GM21576 (cell line): ENCODE data around the gene IGFL3.
"Not testable (repeated sequence)": the region's sequence is repeated elsewhere in the genome, so short reads cannot be mapped to it uniquely, and the experiment has no call there.

Experiments
- ATAC-seq: cut with Tn5 transposase; IDR thresholded peaks from one replicate; pipeline ENCODE4 v1.9.1; 2021; ENCODE audit warnings: mild to moderate bottlenecking, moderate library complexity; ENCODE audit not compliant: unreplicated experiment

IGFL3 gene

GRCh38 chr19:46126086-46126580 is 1.6 kb upstream of the IGFL3 start:
- no peak for ATAC-seq

- no peak for ATAC-seq
These were observed 959 bp upstream of the IGFL3 start for GRCh38 chr19:46125447-46125846.

DNA sequence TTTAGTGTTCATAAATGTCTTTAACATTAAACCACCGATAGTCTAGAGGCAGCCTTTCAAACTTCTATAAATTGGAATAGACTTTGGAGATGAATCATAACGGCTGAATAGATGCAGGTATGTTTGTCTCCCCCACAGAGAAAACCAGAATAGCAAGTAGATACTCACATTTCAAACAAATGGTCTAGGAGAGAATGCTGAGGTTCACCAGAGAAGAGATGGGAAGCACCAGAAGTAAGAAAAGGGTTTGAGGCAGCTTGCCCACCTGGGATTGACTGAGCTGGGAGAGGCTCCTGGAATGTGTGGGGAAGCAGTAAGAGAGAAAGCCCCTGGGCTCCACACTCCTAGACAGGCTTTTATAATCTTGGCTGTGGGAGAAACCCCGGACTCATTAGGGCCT is 6.4 kb downstream of the IGFL3 start:
- no peak for ATAC-seq

- ATAC-seq, result no peak
These were observed 8.4 kb downstream of the IGFL3 start for GRCh38 chr19:46116121-46116520.

DNA sequence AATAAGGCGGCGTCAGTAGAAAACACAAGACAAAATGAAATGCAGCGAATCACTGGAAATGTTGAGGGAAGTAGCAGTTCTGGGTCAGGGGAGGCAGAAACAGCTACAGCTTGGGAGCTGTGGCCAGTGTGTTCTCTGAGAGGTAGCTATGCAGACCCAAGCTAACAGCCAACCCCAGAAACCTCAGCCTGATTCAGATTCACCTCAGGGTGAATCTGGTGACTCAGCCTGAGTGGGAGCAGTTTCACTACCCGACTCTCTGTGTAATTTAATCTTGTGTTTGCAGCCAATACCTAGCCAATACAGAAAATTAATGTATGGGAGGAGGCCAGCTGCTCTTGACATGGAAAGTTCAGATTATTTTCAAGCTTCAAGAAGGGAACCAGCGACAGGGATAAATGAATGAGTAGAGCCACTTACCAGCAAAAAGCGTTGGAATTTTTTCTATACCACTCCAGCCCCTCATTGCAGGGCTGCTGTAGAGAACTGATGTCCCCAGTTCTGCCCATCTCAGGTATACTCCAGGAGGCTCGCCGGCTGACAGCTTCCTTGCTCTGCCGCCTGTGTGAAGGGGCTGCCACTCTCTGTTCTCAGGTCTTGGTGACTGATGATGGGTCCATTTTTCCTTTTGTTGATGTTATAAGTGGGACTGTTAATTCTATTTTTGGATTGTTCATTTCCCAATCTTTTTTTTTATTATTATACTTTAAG is 8.9 kb downstream of the IGFL3 start:
- no peak for ATAC-seq

GRCh38 chr19:46113726-46114125 is 10.8 kb downstream of the IGFL3 start:
- ATAC-seq, result no peak

DNA sequence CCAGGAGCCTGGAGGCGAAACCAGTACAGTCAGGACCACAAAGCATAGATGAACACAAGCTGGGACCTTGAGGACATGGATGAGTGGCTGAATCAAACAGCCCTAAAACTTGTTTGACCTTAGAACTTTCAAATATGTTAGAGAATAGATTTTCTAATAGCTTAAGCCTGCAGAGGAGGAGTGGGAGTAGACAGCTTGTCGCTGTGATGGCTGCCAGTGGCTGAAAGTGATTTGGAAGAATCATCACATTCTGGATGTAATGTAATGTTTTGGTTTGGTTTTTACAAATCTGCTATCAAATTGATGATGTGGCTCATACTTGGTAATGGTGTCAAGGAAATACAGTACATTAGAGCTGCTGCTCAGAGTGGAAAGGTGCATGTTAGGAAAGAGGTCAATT is 12.0 kb downstream of the IGFL3 start:
- no peak for ATAC-seq

DNA sequence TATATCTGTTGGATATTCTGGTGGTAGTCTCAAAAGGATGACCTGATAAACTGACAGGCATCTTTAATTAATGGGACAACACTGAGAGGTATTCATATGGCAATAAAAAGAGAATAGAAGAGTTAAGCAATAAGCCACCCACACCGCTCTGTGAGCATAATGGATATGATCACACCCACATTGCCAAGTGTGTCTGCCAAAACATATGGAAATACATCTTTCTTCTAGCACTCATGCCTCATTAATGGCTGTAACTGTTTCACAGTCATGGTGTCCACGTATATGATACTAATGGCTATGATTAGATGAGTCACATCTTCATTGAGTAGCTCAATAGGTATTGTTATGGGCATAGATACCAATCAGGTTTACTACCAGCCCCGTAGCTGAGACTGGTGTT is 13.1 kb downstream of the IGFL3 start:
- ATAC-seq, result no peak

GRCh38 chr19:46109876-46110275 is 14.6 kb downstream of the IGFL3 start:
- ATAC-seq, result no peak

- no peak for ATAC-seq
These were observed 17.1 kb downstream of the IGFL3 start for GRCh38 chr19:46107371-46107770.

GRCh38 chr19:46102333-46102732 is 22.2 kb downstream of the IGFL3 start:
- ATAC-seq, result not testable (repeated sequence)

DNA sequence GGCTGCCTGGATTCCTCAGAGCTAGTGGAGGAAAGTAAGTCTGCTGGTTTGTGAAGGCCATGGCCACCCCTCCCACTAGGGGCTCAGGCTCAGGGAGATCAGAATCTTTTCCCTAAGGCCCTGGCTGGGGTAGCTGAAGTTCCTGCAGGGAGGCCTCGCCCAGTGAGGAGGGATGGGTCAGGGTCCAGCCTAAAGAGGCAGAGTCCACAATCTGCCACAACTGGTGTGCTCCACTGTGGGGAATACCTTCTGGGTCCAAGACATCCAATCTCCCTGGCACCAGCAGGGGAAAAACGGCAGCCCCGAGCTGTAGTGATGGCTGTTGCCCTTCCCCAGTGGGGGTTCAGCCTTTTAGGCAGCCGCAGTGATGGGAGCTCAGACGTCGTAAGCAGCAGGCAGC is 23.2 kb downstream of the IGFL3 start:
- no peak for ATAC-seq

- ATAC-seq, result no peak
These were observed 24.1 kb downstream of the IGFL3 start for GRCh38 chr19:46100344-46100743.

GRCh38 chr19:46090444-46090843 is 34.0 kb downstream of the IGFL3 start:
- no peak for ATAC-seq

DNA sequence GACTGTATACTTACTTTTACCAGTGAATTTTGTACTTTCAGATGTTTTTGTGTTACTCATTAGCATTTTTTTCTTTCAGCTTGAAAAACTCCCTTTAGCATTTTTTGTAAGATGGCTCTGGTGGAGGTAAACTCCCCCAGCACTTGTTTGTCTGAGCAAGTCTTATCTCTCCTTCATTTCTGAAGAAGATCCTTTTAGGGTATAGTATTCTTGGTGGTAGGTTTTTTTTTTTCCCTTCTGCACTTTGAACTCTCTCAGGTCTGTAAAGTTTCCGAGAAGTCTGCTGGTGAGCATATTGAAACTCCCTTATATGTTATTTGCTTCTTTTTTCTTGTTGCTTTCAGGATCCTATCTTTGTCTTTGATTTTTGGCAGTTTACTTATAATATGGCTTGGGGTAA is 35.1 kb downstream of the IGFL3 start:
- ATAC-seq, result no peak

- ATAC-seq, result no peak
These were observed 36.4 kb downstream of the IGFL3 start for GRCh38 chr19:46088101-46088500.

DNA sequence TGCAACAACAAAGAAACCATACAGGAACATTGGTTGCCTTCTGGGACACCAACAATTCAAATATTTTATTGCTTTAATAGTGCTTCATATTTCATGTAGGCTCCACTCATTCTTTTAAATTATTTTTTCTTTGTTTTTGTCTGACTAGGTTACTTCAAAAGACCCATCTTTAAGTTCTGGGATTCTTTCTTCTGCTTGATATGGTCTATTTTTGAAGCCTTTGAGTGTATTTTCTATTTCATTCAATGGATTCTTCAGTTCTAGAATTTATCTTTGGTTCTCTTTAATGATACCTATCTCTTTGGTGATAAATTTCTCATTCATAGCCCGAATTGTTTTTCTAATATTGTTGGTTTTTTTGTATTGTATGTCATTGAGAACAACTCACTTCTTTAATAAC is 38.6 kb downstream of the IGFL3 start:
- no peak for ATAC-seq

- ATAC-seq, result no peak
These were observed 41.8 kb downstream of the IGFL3 start for GRCh38 chr19:46082728-46083050.

GRCh38 chr19:46081928-46082727 is 42.4 kb downstream of the IGFL3 start:
- no peak for ATAC-seq

DNA sequence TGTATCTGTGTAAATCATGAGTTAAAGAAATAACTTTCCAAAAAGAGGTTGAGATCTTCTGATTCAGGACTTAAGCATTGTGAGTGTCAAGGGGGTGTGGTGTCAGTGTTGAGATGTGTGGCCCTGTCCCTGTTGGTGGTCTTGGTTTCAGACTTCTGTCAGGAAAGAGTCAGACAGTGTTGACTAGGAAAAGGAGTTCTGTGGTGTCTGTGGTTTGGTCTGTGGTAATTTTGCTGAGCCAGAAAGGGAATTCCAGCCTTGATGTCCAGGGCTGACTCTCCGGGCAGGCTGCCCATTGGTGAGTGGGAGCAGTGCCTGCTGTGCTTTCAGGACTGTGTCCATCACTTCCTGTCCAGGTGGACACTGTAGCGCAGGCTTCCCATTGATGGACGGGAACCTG is 43.9 kb downstream of the IGFL3 start:
- no peak for ATAC-seq

GRCh38 chr19:46079576-46079975 is 44.9 kb downstream of the IGFL3 start:
- no peak for ATAC-seq

DNA sequence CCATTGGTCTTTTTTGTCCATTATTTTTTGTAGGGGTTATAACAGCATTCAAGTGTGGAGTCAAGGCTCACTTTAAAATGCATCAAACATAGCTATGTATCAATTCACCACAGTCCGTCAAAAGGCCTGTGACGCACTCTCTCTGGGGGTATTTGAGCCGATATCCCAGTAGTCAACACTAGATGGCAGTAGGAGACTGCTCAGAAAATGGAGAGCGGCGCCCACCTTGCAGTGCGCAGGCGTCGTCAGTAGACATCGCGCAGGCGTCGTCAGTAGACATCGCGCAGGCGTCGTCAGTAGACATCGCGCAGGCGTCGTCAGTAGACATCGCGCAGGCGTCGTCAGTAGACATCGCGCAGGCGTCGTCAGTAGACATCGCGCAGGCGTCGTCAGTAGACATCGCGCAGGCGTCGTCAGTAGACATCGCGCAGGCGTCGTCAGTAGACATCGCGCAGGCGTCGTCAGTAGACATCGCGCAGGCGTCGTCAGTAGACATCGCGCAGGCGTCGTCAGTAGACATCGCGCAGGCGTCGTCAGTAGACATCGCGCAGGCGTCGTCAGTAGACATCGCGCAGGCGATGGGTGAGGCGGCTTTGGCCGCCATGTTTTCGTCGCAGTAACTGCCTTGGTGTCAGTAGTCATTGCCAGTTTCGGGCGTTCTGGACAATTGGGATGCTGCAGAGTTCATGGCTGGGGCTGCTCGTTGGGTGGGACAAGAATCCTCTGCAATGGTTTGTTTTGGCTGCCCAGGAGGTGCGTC is 45.7 kb downstream of the IGFL3 start:
- ATAC-seq, result not testable (repeated sequence)
